ENCODE data around the gene CCDC47.

The CCDC47 gene

GRCh38 chr17:63699638-63700527, 73.5 kb downstream of the CCDC47 start, which contains the start of gene LIMD2:
Gene LIMD2, minus strand, starts transcription at chr17:63700125. Its CDS starts 827 bp downstream, at chr17:63699298.
- Histone ChIP-seq H3K79me2 (ENCODE audit: insufficient read depth, low read depth) (peaks cover 7% of the 10 kb centered on the region), H2AFZ (ENCODE audit: low read depth) (peak within 1 kb of the TSS; percentile 64; the same call in 1 of the 2 replicates), H3K4me1 (ENCODE audit: low read depth, poor library complexity, severe bottlenecking) (peaks cover 36% of the 10 kb centered on the region), H4K20me1 (ENCODE audit: insufficient read depth) (no peaks in the 10 kb centered on the region), H3K27ac (peak within 1 kb of the TSS; percentile 67), H3K4me3 (IDR thresholded peaks at IDR 0.05; ENCODE audit: insufficient read depth, low read depth, low read length) (no peak within 1 kb of the TSS), H3K27me3 (ENCODE audit: insufficient read depth, low read depth) (no peaks in the 10 kb centered on the region), H3K9ac (peak within 1 kb of the TSS; percentile 83), H3K36me3 (ENCODE audit: insufficient read depth) (no peaks in the 10 kb centered on the region), H3K4me2 (peak within 1 kb of the TSS; percentile 82)
- TF ChIP-seq, protein P1, sequence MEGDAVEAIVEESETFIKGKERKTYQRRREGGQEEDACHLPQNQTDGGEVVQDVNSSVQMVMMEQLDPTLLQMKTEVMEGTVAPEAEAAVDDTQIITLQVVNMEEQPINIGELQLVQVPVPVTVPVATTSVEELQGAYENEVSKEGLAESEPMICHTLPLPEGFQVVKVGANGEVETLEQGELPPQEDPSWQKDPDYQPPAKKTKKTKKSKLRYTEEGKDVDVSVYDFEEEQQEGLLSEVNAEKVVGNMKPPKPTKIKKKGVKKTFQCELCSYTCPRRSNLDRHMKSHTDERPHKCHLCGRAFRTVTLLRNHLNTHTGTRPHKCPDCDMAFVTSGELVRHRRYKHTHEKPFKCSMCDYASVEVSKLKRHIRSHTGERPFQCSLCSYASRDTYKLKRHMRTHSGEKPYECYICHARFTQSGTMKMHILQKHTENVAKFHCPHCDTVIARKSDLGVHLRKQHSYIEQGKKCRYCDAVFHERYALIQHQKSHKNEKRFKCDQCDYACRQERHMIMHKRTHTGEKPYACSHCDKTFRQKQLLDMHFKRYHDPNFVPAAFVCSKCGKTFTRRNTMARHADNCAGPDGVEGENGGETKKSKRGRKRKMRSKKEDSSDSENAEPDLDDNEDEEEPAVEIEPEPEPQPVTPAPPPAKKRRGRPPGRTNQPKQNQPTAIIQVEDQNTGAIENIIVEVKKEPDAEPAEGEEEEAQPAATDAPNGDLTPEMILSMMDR (conservative IDR thresholded peaks at IDR 0.05; ENCODE audit: low read depth, low read length), result no peak

- H3K79me2 ChIP-seq (ENCODE audit: insufficient read depth, low read depth), result peaks cover 7% of the 10 kb centered on the region
- H2AFZ ChIP-seq (ENCODE audit: low read depth), result peak overlapping the region; percentile 14; the same call in 1 of the 2 replicates
- peak overlapping the region; percentile 82 for H3K4me2 ChIP-seq
- H4K20me1 ChIP-seq (ENCODE audit: insufficient read depth), result no peaks in the 10 kb centered on the region
- peaks cover 36% of the 10 kb centered on the region for H3K4me1 ChIP-seq (ENCODE audit: low read depth, poor library complexity, severe bottlenecking)
- H3K36me3 ChIP-seq (ENCODE audit: insufficient read depth), result no peaks in the 10 kb centered on the region
- no peak overlapping the region for H3K4me3 ChIP-seq (IDR thresholded peaks at IDR 0.05; ENCODE audit: insufficient read depth, low read depth, low read length)
- H3K9ac ChIP-seq, result peak overlapping the region; percentile 59
- no peaks in the 10 kb centered on the region for H3K27me3 ChIP-seq (ENCODE audit: insufficient read depth, low read depth)
- H3K27ac ChIP-seq, result no peak overlapping the region; the same call in 1 of the 2 replicates
- TF ChIP-seq, protein P1 (conservative IDR thresholded peaks at IDR 0.05; ENCODE audit: low read depth, low read length), result no peak
Measured at GRCh38 chr17:63698886-63699637, 74.3 kb downstream of the CCDC47 start.

- Histone ChIP-seq H3K4me3 (IDR thresholded peaks at IDR 0.05; ENCODE audit: insufficient read depth, low read depth, low read length) (no peak overlapping the region), H3K4me1 (ENCODE audit: low read depth, poor library complexity, severe bottlenecking) (peaks cover 36% of the 10 kb centered on the region), H3K27me3 (ENCODE audit: insufficient read depth, low read depth) (no peaks in the 10 kb centered on the region), H3K36me3 (ENCODE audit: insufficient read depth) (no peaks in the 10 kb centered on the region), H3K79me2 (ENCODE audit: insufficient read depth, low read depth) (peaks cover 7% of the 10 kb centered on the region), H2AFZ (ENCODE audit: low read depth) (no peak overlapping the region), H3K27ac (no peak overlapping the region), H3K4me2 (peak overlapping the region; percentile 82; the same call in 1 of the 2 replicates), H4K20me1 (ENCODE audit: insufficient read depth) (no peaks in the 10 kb centered on the region), H3K9ac (no peak overlapping the region)
- TF ChIP-seq, protein P1 (conservative IDR thresholded peaks at IDR 0.05; ENCODE audit: low read depth, low read length), result no peak
Measured at GRCh38 chr17:63698381-63698885, 75.0 kb downstream of the CCDC47 start.
